COR-L47 (cell line): ENCODE results near the gene SMARCA5.

Experiments used
- DNase-seq: peaks from one replicate; lab custom pipeline; 2025; lab: John Stamatoyannopoulos, UW

Gene SMARCA5

DNA sequence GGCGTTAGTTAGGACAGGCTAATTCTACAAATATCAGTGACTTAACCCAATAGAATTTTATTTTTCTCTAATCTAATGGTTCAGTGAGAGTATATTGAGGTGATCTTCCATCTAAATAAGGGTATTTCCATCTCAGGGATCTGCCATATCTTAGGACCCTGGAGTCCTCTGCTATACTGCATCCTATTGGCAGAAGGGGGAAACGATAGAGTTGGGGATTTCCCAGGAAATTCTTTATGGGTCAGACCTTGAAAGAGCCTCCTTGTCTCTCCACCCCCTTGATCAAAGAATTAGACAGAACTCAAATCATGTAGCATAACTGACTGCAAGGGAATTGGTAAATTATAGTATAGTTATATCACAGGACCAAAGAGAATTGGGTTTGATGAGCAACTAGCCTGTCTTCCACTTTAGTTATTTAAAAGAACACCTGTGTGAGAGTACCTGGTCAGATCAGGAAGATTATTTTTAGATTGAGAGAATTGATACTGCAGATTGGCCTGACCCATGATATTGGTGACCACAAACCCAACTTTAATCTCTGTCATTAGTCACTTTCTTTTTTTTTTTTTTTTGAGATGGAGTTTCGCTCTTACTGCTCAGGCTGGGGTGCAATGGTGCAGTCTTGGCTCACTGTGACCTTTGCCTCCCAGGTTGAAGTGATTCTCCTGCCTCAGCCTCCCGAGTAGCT lies 25.6 kb downstream of the SMARCA5 start:
- no peak for DNase-seq

DNA sequence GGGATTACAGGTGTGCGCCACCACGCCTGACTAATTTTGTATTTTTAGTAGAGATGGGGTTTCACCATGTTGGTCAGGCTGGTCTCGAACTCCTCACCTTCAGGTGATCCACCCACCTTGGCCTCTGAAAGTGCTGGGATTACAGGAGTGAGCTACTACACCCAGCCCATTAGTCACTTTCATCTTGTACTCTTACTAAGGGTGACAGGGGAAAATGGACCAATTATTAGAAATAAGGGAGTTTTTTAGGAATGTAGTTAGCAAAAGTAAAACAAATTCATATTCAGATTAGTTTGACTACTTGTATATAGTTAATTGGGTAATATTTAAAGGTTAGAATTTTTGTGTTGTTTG lies 26.1 kb downstream of the SMARCA5 start:
- no peak for DNase-seq

DNA sequence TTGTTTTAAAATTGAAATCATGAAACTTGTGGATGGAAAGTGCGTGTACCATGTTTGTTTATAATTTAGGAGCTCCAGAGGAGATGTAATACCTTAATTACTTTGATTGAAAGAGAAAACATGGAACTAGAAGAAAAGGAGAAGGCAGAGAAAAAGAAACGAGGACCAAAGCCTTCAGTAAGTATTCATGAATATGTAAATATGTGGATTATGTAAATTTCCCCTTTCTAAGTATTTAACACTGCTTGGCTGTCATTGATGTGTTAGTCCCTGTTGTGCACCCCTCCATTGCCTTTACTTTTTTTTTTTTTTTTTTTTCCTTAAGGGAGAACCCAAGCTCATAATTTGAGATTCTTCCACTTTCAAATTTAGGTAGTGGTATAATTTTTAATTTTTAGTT lies 36.4 kb downstream of the SMARCA5 start:
- DNase-seq: no peak

DNA sequence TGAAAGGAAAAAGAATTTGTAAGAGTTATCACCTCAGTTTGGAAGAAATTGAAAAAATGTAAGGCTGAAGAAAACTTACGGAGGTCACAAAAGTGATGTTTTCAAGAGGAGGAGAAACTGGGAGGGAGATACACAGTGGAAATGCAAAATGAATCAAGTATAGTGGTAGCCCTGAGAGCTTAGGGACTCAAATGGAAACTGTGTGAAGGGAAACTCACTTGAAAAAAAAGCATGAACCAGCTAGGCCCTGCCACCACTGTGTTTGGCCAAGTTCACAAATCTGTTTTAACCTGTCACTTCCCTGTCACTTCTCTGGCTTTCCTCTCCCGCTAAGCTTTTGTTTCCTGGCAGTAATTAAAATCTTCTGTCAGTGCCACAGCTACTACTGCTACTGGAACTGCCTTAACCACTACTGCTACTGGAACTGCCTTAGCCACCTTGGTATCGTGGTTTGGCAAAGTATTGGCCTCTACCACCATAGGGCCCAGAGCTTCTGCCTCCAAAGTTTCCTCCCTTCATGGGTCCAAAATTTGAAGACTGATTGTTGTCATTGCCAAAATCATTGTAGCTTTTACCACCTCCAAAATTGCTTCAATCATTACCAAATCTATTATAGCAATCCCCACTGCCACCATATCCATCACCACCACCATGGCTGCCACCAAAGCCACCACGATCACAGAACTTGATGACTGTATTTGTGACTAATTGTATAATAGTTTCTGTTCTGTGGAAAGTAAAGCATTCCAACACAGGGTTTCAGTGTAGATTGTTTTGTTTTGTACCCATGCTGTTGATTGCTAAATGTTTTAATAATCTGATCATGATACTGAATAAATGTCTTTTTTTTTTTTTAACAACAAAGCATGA lies 41.5 kb downstream of the SMARCA5 start:
- no peak for DNase-seq

DNA sequence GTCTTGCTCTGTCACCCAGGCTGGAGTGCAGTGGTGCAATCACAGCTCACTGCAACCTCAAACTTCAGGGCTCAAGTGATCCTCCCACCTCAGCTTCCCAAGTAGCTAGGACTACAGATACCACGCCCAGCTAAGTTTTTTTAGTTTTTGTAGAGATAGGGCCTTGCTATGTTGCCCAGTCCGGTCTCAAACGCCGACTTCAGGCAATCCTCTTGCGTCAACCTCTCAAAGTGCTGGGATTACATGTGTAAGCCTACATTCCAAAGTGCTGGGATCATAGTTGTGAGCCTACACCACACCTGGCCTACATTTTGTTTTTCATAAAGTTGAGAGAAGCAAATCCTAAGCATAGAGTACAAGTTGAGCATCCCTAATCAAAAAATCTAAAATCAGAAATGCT lies 42.2 kb downstream of the SMARCA5 start:
- no peak for DNase-seq

DNA sequence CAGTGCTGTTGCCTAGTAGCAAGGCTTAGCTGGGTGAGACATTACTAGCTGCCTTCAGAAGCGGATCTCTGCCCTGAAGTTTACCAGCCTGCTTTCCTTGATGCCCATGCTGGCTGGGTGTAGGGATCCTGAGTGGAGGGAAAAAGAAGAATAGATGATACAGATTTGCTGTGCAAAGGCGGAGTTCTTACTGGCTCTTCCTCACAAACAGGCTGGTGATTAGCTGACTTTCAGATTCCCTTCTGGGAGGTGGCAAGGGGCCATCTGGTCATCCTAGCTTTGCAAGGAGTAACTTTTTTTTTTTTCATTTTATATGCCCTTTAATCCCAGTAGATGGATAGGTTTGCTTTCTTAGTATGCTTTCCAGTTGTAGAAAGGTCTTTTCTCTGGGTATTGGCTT lies 44.8 kb downstream of the SMARCA5 start:
- DNase-seq: no peak

DNA sequence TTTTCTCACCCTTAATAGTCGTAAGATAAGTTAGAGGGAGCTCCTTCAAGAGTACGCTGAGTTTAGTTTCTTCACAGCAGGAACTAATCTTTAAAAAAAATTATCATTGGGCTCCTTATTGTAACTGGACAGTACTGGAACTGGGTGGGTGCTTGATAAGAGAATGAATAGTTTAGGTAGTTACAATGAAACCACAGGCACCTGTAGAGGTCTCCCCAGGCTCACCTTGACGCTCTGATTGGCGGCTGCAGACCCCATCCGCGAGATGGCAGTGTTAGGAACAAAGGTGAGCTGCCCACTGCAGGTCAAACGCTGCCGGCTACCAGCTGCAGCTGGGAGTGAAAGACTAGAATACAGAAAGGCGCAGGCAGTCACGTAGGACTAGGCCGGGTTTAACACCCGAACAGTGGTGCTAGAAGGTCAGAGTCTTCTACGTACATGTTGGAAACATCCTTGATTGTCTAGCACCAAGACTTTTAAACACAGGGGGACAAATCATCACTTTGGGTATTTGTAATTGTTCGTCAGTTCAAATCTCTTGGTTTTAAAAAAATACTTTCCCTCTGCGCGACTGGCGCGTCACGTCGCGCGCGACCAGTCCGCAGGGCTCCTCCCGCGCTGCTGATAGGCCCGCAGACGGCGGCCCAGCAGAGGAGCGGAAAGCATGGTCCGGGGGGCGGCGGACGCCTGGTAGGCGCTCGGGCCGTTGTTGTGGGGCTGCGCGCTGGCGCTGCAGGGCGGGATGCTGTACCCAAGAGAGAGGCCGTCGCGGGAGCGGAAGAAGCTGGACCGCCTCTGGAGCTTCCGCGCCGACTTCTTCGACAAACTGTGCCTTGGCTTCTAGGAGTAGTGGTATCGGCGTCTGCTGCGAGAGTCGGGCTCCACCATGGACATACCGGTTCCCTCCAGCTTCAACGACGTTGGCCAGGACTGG lies 45.6 kb downstream of the SMARCA5 start:
- peak; percentile 93 for DNase-seq

DNA sequence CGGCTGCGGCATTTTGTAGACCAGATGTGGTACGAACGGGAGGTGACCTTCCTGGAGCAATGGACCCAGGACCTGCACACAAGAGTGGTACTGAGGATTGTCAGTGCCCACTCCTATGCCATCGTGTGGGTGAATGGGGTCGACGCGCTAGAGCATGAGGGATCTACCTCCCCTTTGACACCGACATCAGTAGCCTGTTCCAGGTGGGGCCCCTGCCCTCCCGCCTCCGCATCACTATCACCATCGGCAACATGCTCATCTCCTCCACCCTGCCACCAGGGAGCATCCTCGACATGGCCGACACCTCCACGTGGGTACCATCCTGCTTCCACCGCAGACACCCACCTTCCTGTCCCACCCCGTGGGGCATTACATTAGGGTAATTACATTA lies 46.2 kb downstream of the SMARCA5 start:
- peak; percentile 41 for DNase-seq

DNA sequence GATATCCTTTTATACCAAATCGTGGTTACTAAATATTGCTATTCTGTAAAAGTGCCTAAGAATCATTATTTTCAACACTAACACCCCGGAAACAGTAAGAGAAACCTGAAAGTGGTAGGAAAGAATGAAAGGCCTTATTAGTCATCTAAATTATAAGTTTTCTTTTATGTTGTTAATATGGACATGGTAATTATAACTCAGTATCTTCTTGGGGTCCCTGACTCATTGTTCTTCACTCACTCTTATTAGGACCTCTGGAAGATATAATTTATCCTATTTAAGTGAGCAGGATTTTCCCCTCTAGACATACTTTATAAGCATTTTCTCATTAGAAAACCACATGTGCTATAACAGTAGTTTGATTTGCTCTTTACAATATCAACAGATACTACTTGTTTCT lies 51.0 kb downstream of the SMARCA5 start:
- DNase-seq: no peak

DNA sequence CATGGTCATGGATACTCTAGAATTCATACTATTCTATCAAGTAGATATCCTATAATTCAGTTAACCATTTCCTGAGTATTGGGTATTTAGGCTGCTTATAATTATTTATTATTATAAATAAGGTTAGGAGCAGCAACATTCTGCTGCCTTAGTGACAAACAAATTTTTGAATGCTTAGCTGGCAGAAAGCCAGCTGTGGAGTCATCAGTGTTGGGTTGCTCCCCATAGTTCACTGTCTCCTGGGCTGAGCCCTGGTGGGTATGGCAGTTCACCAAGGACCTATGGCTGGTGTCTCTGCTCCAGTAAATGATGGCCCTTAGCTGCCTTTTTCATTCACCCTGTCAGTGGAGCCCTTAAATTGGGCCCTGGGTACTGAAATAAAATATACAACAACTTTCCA lies 61.8 kb downstream of the SMARCA5 start:
- peak; percentile 12 for DNase-seq

DNA sequence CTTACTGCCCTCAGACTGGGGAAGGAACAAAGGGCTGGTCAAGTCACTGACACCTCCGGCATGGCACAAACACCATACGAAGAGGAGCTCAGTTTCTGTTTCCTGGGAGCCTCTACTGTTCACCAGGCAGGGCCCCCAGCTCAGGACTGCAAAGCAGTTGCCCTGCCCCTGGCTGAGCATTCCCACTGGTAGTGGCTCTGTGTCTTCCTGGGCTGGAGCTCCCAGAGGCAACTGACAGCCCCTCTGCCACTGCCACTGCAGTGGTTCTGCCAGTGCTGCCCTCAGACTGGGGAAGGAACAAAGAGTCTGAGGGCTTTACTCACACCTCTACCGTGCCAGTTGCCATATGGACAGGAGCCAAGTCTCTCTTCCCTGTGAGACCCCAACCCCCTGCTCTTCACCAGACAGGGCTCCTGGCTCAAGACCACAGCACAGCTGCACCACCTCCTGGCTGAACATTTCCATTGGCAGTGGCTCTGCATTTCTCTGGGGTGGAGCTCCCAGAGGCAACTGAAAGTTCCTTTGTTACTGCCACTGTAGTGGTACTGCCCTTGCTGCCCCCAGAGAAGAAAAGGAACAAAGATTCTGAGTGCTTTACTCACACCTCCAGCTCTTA lies 67.9 kb downstream of the SMARCA5 start:
- peak; percentile 40 for DNase-seq

DNA sequence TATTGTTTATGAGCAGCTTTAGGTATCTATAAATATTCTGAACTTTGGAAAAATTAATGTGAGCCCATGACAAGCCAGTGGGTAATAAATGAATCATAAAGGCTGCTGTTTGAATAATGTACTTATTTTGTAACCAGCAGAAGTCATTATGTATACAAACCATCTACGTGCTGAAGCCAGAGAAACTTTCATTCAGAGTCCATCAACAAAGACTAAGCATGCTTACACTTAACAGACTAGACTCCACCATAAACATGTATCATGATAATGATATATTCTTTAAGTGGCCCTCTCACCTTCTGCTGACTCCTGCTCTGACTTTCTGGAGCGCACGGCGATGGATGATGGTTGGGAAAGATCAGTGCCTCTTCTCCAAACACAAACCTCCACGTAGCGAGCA lies 72.0 kb downstream of the SMARCA5 start:
- no peak for DNase-seq

DNA sequence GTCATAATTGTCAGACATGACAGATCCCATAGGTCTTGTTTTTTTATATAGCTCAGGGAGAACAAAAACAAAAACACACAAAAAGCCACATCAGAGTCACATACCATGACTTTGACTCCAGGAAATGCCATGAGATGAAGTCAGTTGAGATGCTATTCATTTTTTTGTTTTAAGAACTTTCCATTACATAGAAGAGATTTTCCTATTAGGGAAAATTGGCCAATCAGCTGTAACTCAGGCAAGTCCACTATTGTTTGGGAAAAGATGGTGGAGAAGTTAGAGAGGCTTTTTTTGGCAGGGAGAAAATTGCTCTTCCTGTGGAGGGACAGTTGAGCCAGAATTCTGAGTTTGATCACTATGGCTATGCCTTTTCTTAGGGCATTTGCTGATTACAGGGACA lies 72.6 kb downstream of the SMARCA5 start:
- DNase-seq: no peak

DNA sequence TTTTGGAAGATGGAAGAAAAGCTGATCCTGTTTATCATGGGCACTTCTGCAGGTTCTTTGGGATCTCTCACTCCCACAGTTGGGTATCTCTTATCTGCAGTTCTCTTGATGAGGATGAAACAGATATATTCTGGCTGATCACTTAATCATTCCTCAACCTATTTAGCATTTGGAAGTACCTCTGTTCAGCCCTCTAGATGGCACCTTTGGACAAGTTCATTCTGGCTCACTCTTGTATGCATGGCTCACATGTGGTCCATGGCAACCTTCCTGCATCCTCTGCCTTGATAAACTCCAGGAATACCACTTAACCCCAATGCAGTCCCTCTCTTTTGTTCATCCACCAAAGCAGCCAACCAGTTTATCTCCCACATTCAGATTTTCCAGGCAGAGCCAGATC lies 74.2 kb downstream of the SMARCA5 start:
- DNase-seq: peak; percentile 20

DNA sequence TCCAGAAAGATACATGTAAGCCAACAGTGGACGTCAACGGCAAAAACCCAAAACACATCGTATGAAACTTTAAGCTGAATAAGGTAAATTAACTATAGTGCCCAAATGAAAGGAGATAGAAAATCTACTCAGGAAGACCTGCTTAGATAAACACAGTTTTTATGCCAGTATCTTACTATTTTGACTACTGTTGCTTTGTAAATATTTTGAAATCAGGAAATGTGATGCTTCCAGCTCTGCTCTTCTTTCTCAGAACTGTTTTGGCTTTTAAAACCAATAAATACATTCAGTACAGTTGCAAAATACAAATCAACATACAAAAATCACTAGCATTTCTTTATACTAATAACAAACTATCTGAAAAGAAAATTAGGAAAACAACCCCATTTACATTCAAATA lies 83.8 kb downstream of the SMARCA5 start:
- no peak for DNase-seq

DNA sequence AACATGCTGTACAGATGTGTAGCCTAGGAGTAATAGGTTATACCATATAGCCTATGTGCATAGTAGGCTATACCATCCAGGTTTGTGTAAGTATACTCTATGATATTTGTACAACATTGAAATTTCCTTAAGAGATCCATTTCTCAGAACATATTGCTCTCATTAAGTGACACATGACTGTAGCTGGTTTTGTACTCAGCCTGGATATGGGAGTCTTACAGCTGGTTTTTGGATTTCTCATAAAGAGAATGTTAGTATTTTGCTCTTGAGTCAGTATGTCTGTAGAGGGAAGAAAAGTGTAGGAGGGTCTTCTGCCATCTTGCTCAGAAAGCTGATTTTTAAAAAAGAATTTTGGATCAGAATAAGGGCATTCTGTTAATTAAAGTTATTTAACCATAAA lies 85.3 kb downstream of the SMARCA5 start:
- DNase-seq: no peak

DNA sequence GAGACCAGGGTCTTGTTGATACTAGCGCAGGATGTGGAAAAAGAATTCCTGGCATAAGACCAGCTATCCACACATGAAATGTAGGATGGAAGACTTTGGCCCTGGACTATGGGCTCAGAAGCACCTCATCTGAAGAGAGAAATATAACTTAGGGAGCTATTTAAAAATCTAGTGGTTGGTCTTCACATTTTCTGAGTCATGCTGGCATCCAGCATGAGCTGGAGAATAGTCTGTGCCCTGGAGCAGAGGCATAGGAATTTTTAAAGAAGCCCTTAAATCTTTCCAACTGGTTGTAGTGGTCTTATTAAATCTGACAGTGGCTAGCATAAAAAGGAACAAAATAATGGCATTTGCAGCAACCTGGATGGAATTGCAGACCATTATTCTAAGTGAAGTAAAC lies 86.3 kb downstream of the SMARCA5 start:
- DNase-seq: no peak

DNA sequence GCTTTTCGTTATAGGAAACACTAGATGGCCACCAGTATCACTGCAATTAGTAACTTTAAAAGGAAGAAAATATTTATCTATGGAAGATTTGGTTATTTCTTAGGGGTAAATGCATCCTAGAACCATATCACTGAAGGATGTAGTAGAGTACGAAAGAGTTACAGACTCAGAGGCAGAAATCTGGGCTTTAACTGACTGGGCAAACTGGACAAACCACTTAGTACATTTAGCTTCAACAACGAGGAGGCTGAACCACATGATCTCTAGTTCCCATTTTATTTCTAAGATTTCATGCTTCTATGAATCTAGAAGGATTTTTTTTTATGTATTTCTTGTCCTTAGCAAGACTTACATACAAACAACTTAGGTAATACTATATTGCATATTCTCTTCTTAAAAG lies 93.0 kb downstream of the SMARCA5 start:
- no peak for DNase-seq
